ENCODE results near the gene DUS1L.

DUS1L gene

DNA sequence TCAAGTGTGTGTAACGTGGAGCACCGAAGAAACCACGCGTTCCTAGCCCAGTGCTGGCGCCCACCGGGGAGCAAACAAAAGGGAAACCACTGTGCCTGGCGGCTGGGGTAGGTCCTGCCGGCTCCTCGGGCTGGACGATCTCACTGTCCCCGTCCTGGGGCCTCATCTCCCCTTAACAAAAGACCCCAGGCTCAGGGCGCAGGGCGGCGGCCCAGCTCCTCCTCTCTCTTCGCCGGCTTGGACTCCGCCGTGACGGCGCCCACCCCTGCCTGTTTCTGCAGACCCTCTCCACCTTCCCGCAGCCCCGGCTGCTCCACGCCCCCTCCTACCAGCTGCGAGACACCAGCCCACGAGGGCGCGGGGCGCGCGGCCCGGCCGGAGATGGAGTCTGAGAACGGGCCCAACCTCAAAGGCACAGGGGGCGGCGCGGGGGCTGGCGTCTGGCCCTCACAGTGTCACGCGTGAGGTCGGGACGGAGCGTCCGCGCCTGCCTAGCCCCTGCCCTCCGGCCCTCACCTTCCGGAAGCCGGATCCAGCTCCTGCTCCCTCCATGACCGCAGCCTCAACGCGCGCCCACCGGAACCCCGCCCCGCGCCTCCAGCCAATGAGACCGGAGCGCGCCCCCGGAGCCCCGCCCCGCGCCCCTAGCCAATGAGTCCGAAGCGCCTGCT lies 43.2 kb downstream of the DUS1L start, which contains the start of gene CENPX:
Gene CENPX, minus strand, starts transcription at position 569 of the 671 bp plus-strand sequence. Its CDS starts 17 bp downstream, at position 552.
- DNase-seq, result no peak

DNA sequence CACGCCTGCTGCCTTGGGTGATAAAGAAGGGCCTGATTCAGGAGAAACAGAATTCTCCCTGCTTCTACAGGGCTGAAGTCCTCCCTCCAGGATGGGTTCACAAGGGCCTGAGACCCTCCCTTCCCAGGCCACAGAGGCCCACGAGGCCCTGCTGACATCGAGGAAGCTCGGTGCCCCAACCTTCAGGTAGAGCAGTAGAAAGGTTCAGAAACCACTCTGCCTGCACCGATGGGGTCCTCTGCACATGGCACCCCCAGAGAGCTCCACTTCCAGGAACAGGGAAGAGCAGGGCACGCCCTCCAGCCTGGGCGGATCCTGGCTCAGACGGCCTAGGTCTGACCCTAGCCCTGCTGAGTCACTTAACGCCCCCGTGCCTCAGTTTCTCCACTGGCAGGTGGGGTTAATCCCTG lies 43.7 kb downstream of the DUS1L start:
- DNase-seq, result no peak

DNA sequence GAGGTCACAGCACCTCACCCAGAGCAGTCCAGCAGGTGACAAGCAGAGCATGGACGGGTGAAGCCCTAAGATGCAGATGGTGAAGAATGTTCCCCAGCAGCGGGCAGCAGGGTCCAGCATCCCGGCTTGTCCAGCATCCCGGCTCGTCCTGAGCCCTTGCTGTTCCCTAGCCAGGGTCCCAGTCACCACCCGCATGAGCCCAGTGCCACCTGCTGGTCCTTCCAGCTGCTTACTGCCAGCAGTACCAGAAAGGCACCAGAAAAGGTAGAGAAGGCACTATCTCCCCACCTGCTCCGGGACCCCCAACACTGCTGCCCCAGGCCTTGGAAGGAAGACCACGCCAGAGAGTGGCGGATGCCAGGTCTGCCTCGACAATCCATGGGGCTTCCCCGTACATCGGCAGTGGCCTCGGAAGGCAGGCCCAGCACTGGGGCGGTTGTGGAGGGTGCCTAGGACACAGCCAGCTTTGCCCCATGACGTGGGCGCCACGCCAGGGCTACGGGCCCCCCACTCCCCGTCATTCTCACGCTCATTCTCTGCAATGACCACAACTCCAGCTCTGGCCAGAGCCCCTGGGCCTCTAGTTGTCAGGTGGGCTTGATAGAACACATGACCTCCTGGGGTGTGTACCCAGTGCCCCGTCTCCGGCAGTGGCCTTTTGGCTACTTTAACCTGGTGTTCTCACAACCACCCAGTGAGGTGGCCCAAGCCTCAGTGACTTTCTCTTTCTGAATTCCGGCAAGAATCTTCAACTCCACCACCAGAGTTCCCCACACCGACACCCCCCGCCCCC lies 44.3 kb downstream of the DUS1L start:
- peak; percentile 42 for DNase-seq

DNA sequence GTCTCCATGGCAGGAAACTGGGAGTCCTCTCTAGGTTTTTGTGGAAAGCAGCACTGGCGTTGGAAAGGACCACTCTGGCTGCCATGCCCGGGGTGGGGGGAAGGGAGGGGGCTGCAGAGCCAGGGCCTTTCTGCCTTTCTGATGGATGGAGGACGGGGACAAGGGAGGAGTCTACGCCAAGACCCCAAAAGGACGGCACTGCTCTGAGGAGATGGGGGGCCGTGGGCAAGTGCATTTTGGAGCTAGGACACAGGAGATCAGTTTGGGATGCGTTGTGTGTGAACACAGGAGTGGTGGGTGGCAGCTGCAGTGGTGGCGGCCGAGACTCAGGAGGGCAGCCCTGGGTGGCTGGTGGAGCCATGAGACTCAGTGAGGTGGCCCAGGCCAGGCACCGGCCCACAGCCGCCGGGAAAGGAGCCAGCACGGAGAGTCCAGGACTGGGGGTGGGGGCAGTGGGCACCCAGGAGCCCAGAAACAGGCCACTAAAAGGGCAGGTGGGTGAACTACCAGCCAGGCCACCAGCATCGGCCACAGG lies 45.0 kb downstream of the DUS1L start:
- DNase-seq, result no peak

DNA sequence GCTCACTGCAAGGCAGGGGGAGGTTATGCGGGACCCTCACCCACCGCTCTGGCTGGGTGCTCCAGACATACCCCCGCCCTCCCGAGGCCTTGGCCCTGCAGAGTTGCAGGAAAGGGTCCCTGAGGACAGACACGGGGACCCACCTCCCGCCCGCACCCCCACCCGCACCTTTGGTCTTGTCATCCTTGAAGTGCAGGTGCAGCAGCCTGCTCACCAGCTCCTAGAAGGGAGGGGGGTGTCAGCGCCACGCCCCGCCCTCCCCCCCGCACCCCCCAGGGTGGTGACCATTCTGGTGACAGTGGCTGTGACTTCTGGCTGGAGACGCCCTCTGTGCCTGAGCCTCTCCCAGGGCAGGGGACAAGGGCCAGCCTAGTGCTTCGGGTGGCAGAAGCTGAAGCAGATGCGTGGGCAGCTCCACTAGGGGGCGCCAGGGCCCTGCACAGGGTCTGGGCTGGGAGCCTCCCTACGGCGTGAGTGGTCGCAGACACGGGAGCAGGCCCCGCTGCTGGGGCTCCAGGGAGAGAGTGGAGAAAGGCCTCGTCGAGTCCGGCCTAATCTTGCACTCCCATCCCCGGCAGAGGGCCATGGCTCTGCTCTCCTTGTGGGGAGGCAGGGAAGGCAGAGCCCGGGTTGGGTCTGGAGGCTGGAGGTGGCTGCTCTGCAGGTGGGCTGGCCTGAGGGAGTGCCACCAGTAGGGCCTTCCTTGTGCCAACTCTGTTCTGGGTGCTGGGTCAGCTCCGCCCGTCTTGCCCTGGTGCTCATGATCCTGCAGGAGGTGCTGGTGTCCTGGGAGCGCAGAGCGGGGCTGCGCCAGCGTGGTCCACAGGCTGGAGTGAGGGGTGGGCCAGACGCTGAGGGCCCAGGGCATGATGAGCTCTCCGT lies 45.7 kb downstream of the DUS1L start:
- DNase-seq, result peak; percentile 38

DNA sequence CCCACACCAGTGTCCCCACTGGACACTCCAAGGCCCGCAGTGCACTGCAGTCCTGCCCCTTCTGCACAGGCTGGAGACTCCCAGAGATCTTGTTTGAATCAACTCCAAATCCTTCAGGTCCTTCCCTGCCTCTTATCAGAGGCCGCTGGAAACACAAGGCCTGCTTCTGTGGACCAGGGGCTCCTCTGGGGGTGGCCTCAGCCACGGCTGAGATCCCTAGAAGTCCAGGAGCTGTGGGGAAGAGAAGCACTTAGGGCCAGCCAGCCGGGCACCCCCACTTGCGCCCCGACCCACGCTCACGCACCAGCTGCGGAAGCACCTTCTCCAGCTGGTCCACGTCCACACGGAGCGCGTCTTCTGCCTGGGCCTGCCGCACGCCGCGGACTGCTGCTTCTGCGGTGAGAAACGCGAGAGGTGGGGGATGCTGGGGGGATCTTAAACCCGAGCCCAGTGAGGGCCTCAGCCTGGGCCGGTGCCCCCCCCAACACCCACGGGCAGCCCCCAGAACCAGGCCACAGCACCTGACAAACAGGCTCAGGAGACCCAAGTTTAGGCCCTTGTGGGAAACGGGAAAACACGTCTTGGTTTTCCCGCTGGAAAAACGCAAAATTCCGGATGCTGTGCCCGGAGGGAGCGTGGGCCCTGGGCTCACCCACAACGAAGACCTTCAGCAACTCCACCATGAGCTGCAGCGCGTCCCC lies 46.5 kb downstream of the DUS1L start:
- DNase-seq, result no peak

DNA sequence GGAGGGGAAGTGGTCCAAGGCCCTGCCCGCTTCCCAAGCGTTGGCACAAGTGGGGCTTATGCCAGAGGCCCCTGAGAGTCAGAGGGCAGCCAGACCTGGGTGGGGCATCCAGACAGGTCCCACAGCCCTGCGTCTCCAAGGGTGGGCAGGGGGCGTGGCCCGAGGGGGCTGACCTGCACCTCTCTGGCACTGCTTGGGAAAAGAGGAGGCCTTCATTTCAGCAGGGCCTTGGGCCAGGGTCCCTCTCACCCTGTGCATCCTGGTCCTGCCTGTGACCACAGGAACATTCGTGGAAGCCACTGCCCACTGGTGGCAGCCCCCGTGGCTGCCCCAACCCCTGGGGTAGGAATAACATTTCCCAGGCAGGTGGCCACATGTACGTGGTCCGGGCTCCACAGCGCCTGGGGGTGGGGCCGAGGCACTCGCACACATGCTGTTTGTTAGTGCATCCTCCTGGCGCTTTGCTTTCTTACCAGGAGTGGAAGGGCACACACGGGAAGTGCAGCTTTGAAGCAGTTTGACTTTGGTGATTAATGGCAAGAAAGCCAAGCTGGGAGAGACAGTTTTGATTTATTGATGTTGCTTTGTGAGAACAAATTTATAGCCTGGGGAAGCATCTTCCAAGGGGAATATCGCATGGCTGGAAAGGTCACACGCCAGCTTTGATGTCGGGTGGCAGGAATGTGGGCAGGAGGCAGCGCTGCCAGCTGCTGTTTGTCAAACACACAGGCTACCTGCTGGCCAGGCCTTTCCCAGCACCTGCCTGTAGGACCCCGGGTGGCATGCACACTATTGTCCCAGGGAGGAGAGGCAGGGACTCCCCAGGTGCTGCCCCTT lies 47.2 kb downstream of the DUS1L start:
- no peak for DNase-seq

DNA sequence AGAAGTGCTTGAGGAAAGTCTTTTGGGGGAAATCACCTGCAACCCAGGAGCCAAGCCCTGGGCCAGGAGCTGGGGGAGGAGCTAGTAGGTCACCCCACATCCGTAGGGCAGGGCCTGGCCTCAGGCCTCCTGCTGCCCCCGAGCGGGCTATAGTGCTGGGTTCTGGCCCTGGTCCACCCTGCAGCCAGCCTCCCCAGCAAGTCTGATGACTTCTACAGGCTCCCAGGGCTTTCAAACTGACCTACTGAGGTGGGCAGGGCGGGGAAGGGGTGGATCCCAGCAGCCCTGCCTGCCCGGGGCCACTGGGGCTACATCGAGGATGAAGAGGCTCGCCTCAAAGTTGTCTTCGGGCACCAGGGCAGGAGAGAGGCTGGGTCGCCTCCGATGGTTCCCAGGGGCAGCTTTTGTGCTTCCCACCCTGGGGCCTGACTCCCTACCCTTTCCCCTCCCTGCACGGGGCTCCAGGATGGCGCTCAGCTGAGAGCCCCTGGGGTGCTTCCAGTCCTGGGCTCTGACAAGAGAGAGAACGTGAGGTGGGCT lies 47.9 kb downstream of the DUS1L start:
- DNase-seq, result no peak

DNA sequence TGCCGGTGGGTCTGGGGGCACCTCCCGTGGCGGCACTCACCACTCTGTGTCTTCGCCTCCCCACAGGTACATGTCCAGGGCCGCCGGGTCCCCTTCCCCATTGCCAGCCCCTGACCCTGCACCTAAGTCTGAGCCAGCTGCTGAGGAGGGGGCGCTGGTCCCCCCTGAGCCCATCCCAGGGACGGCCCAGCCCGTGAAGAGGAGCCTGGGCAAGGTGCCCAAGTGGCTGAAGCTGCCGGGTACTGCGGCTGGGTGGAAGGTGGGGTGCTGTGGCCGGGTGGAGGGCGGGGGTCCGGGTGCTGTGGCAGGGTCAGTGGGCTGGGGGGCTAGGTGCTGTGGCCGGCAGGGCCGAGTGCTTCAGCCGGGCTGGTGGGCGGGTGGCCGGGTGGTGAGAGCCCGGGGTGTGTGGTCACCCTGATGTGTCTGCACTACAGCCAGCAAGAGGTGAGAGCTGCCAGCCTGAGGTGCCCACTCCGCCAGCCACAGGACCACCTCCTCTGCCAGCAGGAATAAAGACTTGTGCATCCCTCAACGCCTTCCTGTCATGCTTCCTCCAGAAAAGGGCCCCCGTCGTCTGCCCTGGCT lies 48.6 kb downstream of the DUS1L start:
- no peak for DNase-seq

DNA sequence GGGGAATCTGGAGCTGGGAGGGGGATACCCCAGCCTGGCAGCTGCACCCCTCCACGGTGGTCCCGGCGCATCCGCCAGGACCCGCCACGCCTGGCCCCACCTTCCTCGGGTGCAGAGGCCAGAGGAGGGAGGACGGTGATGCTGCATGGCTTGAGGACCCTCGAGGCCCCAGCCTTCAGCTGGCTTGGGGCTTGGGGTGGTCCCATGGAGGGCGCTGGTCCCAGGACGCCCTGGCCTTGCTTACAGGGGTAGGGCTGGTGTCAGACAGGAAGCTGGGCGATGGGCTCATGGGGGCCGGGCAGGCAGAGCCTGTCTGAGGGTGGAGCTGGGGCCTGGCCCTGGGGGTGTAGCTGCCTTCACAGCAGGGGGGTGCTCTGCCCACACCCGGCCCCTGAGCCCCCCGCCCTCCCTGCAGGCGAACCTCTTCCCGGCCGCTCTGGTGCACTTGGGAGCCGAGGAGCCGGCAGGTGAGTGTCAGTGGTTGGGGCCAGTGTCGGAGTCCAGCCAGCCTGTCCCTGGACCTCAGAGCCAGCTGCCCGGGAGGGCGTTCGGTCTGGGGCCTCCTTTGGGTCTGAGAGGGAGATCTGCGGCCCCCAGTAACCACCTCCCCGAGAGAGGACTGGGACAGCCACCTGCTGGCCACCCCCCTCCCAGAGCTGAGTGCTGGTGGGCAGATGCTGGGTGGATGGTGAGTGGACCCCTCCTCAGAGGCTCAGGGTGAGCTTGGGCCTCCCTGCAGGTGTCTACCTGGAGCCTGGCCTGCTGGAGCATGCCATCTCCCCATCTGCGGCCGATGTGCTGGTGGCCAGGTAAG lies 49.3 kb downstream of the DUS1L start:
- no peak for DNase-seq

DNA sequence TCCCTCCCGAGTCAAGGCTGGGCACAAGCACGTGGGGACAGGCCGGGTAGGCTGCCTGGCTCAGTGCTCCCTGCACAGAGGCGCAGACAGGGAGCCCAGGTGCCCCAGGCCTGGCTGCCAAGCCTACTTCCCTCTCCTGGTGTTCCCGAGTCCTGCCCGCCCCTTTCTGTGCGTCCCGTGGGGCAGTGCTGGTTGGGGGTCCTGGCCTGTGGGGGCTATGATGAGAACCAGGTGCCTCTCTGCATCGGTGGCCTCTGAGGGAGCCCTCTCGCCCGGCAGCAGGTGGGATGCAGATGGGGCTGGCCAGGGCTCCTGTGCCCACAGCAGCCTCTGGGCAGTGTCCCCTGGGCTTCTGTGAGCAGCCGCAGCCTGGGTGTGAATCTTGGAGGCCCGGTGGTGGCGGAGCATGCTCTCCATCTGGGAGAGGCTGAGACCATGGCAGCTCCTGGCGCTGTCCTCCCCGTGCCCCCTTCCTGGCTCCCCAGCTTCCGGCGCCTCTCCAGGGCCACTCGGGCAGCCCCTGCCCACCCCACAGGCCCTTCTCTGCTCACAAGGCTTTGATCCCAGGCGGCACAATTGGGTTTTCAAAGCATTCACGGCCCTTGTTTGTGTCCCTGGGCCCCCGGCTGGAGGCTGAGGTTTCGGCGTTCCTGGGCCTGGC lies 50.2 kb downstream of the DUS1L start:
- DNase-seq, result no peak

DNA sequence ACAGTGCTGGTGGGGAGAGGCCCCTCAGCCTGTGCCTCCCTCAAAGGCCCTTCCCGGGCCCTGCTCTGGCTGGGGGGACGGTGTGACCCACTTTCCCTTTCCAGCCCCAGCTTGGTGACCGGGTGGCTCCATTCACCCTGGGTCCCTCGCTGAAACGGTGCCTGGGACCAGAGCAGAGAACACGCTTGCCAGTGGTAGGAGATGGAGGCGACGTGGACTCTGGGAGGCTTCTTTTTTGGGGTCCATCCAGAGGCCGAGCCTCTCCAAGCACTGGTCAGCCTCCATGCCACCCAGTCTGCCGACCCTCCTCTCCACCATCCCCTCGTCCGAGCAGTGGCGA lies 50.7 kb downstream of the DUS1L start:
- DNase-seq, result no peak

DNA sequence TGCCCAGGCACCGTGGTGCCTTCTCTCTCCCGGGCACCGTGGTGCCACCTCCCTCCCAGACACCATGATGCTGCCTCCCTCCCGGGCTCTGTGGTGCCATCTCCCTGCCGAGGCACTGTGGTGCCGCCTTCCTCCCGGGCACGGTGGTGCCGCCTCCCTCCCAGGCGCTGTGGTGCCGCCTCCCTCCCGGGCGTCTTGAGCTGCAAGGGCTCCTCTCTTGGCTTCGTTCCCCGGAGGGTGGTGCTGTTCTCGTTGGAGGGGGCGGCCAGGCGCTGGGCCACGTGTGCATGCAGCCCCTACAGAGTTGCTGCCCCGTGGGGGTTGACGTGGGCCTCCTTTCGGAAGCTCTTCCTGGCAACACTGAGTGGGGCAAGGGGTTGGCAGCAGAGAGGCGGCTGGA lies 51.2 kb downstream of the DUS1L start:
- no peak for DNase-seq

DNA sequence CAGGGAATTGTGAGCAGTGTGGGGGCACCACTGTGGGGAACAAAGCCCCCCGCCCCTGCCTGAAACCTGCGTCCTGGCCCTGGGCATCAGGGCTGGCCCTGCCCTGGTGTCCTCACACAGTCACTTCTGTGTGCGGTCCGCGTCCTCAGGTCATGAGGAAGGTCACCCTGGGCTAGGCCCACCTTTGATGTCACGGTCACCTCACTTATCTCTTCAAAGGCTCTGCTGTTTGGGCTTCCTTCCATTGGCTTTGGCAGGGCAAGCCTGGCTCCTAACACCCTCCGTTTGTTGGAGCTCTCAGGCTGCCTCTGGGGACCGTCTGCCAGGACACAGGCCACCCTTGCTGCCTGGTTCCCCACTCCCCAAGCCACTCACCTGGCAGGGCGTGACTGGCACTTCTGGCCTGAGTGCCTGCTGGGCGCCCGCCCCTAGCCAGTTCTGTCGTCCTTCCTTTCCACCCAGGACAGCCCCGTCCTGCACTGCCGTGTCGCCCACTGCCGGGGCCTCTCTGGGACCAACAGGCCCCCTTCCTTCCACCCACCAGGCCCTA lies 51.8 kb downstream of the DUS1L start:
- no peak for DNase-seq

DNA sequence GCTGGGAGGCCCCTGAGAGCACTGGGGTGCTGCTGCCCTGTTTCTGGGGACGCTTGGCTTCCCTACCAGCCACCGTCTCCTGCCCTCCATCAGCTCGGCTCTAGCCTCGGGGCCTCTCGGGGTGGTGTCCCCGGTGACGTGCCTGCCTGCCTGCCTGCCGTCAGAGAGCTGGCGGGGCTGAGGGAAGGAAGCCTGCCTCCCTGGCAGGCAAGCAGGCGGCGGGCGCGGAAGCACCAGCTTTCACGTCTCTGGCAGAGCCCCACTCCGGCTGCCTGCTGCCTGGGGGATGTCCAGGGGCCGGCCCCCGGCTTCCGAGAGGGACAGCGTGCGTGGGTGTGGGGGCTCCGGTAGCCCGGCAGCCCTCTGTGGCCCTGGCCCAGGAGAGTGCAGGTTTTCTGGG lies 52.3 kb downstream of the DUS1L start:
- DNase-seq, result no peak

DNA sequence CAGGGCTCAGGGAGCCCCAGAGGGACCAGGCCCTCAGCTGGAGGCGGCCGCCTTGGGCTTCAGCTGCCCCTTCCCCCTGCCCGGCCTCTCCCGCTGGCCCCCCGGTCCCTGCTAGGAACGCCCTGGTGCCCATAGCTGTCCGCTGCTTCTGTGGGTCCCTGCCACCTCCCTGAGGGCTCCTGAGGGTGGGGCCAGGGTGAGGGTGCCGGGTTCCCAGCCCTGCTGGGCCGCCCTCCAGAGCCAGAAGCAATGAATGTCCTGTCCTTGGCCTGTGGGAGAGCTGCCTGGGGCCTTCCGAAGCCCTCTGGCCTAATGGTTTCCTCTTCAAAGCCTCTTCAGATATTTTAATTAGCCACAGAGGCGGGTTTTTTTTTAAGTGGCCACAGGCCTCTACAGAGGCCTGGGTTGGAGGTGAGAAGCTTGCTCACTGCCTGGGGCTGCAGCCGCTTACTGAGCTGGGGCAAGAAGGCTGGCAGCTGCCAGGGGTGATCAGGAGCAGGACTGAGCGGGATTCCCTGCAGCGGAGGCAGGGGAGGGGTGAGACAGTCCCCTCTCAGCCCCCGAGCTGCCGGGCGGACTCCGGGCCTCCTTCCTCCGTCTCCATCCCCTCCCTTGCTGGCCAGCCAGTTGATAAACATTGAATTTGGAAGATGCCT lies 52.8 kb downstream of the DUS1L start:
- DNase-seq, result no peak

DNA sequence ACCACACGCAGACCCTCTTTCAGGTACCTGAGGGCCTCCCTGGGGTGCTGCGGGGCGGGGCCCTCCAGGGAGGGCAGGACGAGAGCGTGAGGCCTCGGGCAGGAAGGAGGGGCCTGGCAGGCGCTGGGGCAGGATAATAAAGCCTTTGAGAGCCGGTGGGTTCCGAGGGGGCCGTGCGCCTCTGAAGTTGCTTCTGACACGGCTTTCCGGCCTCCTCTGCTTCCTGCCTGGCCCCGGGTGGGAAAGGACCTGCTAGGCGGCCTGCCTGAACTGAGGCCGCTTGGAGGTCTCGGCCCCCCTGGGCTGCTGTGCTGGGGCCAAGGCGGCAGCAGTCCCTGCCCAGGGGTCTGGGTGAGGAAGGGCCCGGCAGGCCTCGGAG lies 53.4 kb downstream of the DUS1L start:
- no peak for DNase-seq

DNA sequence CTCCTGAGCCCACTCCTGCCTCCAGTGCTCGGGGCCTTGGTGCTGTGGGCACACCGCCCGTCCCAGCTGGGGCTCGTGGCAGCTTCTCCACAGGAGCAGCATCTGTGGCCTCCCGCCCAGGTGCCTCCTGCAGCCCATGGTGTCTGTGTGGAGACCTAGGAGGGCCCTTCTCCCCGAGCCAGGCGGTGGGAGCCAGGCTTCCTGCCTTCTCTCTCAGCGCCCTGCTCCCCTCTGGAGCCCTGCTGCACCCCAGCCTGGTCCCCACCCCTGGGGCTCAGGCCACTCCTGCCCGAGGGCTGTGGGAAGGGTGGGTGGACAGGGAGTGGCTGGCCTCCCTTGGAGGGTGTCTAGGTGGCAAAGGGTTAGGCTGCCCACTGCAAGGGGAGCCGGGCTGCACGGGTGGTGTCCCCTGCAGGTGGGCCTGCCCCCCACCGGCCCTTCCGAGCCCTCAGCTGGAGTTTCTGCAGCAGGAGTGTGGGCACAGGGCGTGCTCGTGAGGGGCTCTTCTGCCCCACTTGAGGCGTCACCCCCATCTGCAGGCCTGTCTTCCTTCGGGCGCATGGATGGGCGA lies 53.9 kb downstream of the DUS1L start:
- no peak for DNase-seq
